SU-DHL-6 (cell line): ENCODE measurements around the gene MAP3K12.

ENCODE experiments used
- H2AFZ ChIP-seq: fragments of 200-600 bp; sonication (generic); 2 replicates; pipeline ENCODE4 v1.6.1; 2014; ENCODE audit warnings: low read depth, mild to moderate bottlenecking, moderate library complexity, mixed read lengths, antibody characterized with exemption, low read length; ENCODE audit not compliant: severe bottlenecking
- H3F3A ChIP-seq: fragments of 200-600 bp; shearing (Covaris generic); 2 replicates; pipeline ENCODE4 v1.6.0; 2016; ENCODE audit warnings: antibody characterized with exemption, mild to moderate bottlenecking; ENCODE audit not compliant: insufficient read depth
- H3K27ac ChIP-seq: fragments of 200-600 bp; sonication (generic); 2 replicates; pipeline ENCODE4 v1.5.1; 2016; ENCODE audit warnings: low read depth, mild to moderate bottlenecking, low read length, moderate library complexity, mixed read lengths
- H3K27me3 ChIP-seq: fragments of 200-600 bp; sonication (generic), shearing (Covaris generic); 2 replicates; pipeline ENCODE4 v1.6.0; 2014; ENCODE audit warnings: mild to moderate bottlenecking, low read length
- H3K36me3 ChIP-seq: fragments of 200-600 bp; sonication (generic); 2 replicates; pipeline ENCODE4 v1.6.1; 2014; ENCODE audit warnings: mild to moderate bottlenecking, low read length, mixed read lengths
- H3K4me2 ChIP-seq: fragments of 300-600, 200-600 bp; shearing (Covaris generic), sonication (generic); 2 replicates; pipeline ENCODE4 v1.6.0; 2014; ENCODE audit warnings: low read length, low read depth, mild to moderate bottlenecking; ENCODE audit not compliant: poor library complexity, severe bottlenecking
- H3K4me3 ChIP-seq: fragments of 200-600 bp; sonication (generic); 2 replicates; pipeline ENCODE4 v1.5.1; 2014; ENCODE audit warnings: antibody characterized with exemption, low read length, mild to moderate bottlenecking, mixed read lengths; ENCODE audit not compliant: insufficient read depth, poor library complexity, severe bottlenecking
- H3K79me2 ChIP-seq: fragments of 200-600 bp; sonication (generic); 2 replicates; pipeline ENCODE4 v1.6.1; 2014; ENCODE audit warnings: mild to moderate bottlenecking, low read length, moderate library complexity; ENCODE audit not compliant: insufficient read depth
- H3K9ac ChIP-seq: fragments of 200-600 bp; sonication (generic); 2 replicates; pipeline ENCODE4 v1.7.0; 2014; ENCODE audit warnings: mild to moderate bottlenecking, low read length
- H3K9me2 ChIP-seq: fragments of 200-600 bp; sonication (generic); replicated peaks from 2 replicates; pipeline ENCODE4 v1.6.1; 2014; ENCODE audit warnings: low read length; ENCODE audit not compliant: insufficient read depth
- H3K9me3 ChIP-seq: fragments of 200-600 bp; sonication (generic); 2 replicates; pipeline ENCODE4 v1.6.1; 2014; ENCODE audit warnings: low read length, mixed read lengths; ENCODE audit not compliant: insufficient read depth
- H4K20me1 ChIP-seq: fragments of 200-600 bp; sonication (generic); 2 replicates; pipeline ENCODE4 v1.6.1; 2014; ENCODE audit warnings: low read depth, mild to moderate bottlenecking, antibody characterized with exemption, low read length, moderate library complexity, mixed read lengths
- CTCF ChIP-seq: fragments of 200-600 bp; sonication (generic); IDR thresholded peaks from one replicate; pipeline ENCODE4 v1.5.1; 2017; ENCODE audit warnings: antibody characterized with exemption, mild to moderate bottlenecking, low read length, moderate library complexity; ENCODE audit not compliant: insufficient read depth, poor library complexity, severe bottlenecking
- EZH2phosphoT487 ChIP-seq: fragments of 200-600 bp; sonication (generic), shearing (Covaris generic); conservative IDR thresholded peaks from 2 replicates; pipeline ENCODE4 v1.6.1; 2018; ENCODE audit warnings: mild to moderate bottlenecking, antibody characterized with exemption, low read length, moderate library complexity, mixed read lengths

Gene MAP3K12

GRCh38 chr12:53523131-53523530, 23.9 kb upstream of the MAP3K12 start:
- H3K9me2 ChIP-seq = no peaks in the 10 kb centered on the region
- no peak overlapping the region for H3K9ac ChIP-seq
- no peaks in the 10 kb centered on the region for H3K27me3 ChIP-seq
- H4K20me1 ChIP-seq = no peaks in the 10 kb centered on the region
- TF ChIP-seq EZH2phosphoT487 = no peak
- no peak for TF ChIP-seq CTCF
- no peak overlapping the region for H3K27ac ChIP-seq
- no peak overlapping the region for H3K4me3 ChIP-seq
- H2AFZ ChIP-seq = no peak overlapping the region
- H3K36me3 ChIP-seq = no peaks in the 10 kb centered on the region; the same call in 1 of the 2 replicates
- no peak overlapping the region for H3K4me2 ChIP-seq
- no peaks in the 10 kb centered on the region for H3K9me3 ChIP-seq
- H3F3A ChIP-seq = no peaks in the 10 kb centered on the region
- no peaks in the 10 kb centered on the region for H3K79me2 ChIP-seq

GRCh38 chr12:53518381-53518780, 19.1 kb upstream of the MAP3K12 start:
- TF ChIP-seq EZH2phosphoT487 (no peak), CTCF (no peak)
- Histone ChIP-seq H3K27me3 (no peaks in the 10 kb centered on the region), H3K36me3 (no peaks in the 10 kb centered on the region; the same call in 1 of the 2 replicates)

GRCh38 chr12:53516758-53517455, 17.6 kb upstream of the MAP3K12 start:
- no peaks in the 10 kb centered on the region for H3K27me3 ChIP-seq
- H3K79me2 ChIP-seq = no peaks in the 10 kb centered on the region
- H3K4me2 ChIP-seq = no peak overlapping the region
- no peaks in the 10 kb centered on the region for H3K36me3 ChIP-seq
- H4K20me1 ChIP-seq = no peaks in the 10 kb centered on the region
- TF ChIP-seq EZH2phosphoT487 (no peak), CTCF (no peak)
- H3K27ac ChIP-seq = no peak overlapping the region
- no peaks in the 10 kb centered on the region for H3F3A ChIP-seq
- H2AFZ ChIP-seq = no peak overlapping the region
- H3K4me3 ChIP-seq = no peak overlapping the region
- no peaks in the 10 kb centered on the region for H3K9me2 ChIP-seq
- H3K9ac ChIP-seq = no peak overlapping the region
- no peaks in the 10 kb centered on the region for H3K9me3 ChIP-seq

More at GRCh38 chr12:53518381-53518780, 19.1 kb upstream of the MAP3K12 start:
- no peak overlapping the region for H2AFZ ChIP-seq
- H3K27ac ChIP-seq = no peak overlapping the region
- no peaks in the 10 kb centered on the region for H3K9me2 ChIP-seq
- no peaks in the 10 kb centered on the region for H3K79me2 ChIP-seq
- no peak overlapping the region for H3K4me3 ChIP-seq
- no peaks in the 10 kb centered on the region for H3K9me3 ChIP-seq
- no peaks in the 10 kb centered on the region for H4K20me1 ChIP-seq
- no peak overlapping the region for H3K9ac ChIP-seq
- H3F3A ChIP-seq = no peaks in the 10 kb centered on the region
- no peak overlapping the region for H3K4me2 ChIP-seq
